HFF-Myc (cell line): ENCODE results near the gene GMIP.
A peak's percentile ranks its signal among the peaks of the same experiment; 100 is the strongest.
"Not testable (repeated sequence)": the region's sequence is repeated elsewhere in the genome, so short reads cannot be mapped to it uniquely, and the experiment has no call there.

ENCODE experiments used
- DNase-seq: peaks from one replicate; pipeline ENCODE4 v3.0.0-alpha.2; 2011; ENCODE audit warnings: low read depth; ENCODE audit errors: extremely low read depth
- H3K4me3 ChIP-seq: replicated peaks from 2 replicates; pipeline ENCODE4 v1.5.1; 2011; ENCODE audit warnings: low read depth, mild to moderate bottlenecking, control low read depth, low read length
- CTCF ChIP-seq: IDR thresholded peaks from 2 replicates; pipeline ENCODE4 v1.5.1; 2012; ENCODE audit warnings: mild to moderate bottlenecking, low read depth, low read length, control low read depth; ENCODE audit errors: missing control alignments

Gene GMIP

GRCh38 chr19:19677579-19677978 lies 34.1 kb upstream of the GMIP start:
- no peak for TF ChIP-seq CTCF
- no peak overlapping the region for H3K4me3 ChIP-seq
- DNase-seq, result no peak

GRCh38 chr19:19674315-19674714 lies 30.9 kb upstream of the GMIP start:
- no peak overlapping the region for H3K4me3 ChIP-seq

GRCh38 chr19:19672816-19673215 lies 29.4 kb upstream of the GMIP start:
- H3K4me3 ChIP-seq, result no peak overlapping the region
- no peak for TF ChIP-seq CTCF
- DNase-seq, result no peak

More at GRCh38 chr19:19674315-19674714, 30.9 kb upstream of the GMIP start:
- no peak for TF ChIP-seq CTCF
- no peak for DNase-seq

- DNase-seq, result no peak
- no peak for TF ChIP-seq CTCF
- H3K4me3 ChIP-seq, result peak overlapping the region; percentile 56
These were observed 26.7 kb upstream of the GMIP start for GRCh38 chr19:19670070-19670551.

GRCh38 chr19:19668230-19669012 lies 25.0 kb upstream of the GMIP start, which contains the start of gene ZNF101:
TSS of gene ZNF101 (plus strand) at chr19:19668839. CDS start at chr19:19668964, 125 bp downstream.
- H3K4me3 ChIP-seq, result peak within 1 kb of the TSS; percentile 56
- TF ChIP-seq CTCF, result no peak
- DNase-seq, result peak; percentile 71

- H3K4me3 ChIP-seq, DNase-seq: not testable (repeated sequence)
These were observed 22.0 kb upstream of the GMIP start for GRCh38 chr19:19665420-19665948.

GRCh38 chr19:19663256-19664120 lies 20.0 kb upstream of the GMIP start, which contains the start of gene ATP13A1:
TSS of gene ATP13A1 (minus strand) at chr19:19663676. CDS start at chr19:19663666, 10 bp downstream.
- no peak for TF ChIP-seq CTCF
- H3K4me3 ChIP-seq, result peak within 1 kb of the TSS; percentile 91
- peak; percentile 81 for DNase-seq
